T follicular helper cell (primary cell): ENCODE data around the gene RFT1.

Experiments
- DNase-seq: peaks from one replicate; pipeline ENCODE4 v3.0.0-alpha.2; 2020; ENCODE audit warnings: low read depth

Gene RFT1

GRCh38 chr3:53084310-53085001 is 45.8 kb downstream of the RFT1 start:
- DNase-seq: no peak

GRCh38 chr3:53083949-53084309 is 46.3 kb downstream of the RFT1 start:
- no peak for DNase-seq

GRCh38 chr3:53083521-53083920 is 46.7 kb downstream of the RFT1 start:
- no peak for DNase-seq

- no peak for DNase-seq
Observed at GRCh38 chr3:53082736-53083135, 47.5 kb downstream of the RFT1 start.

GRCh38 chr3:53081318-53081717 is 48.9 kb downstream of the RFT1 start:
- DNase-seq: no peak

- no peak for DNase-seq
Observed at GRCh38 chr3:53080612-53081205, 49.5 kb downstream of the RFT1 start.

GRCh38 chr3:53079791-53080555 is 50.3 kb downstream of the RFT1 start:
- no peak for DNase-seq

GRCh38 chr3:53079147-53079546 is 51.1 kb downstream of the RFT1 start:
- DNase-seq: no peak

GRCh38 chr3:53078656-53079055 is 51.6 kb downstream of the RFT1 start:
- no peak for DNase-seq

GRCh38 chr3:53077476-53078220 is 52.6 kb downstream of the RFT1 start:
- DNase-seq: no peak

GRCh38 chr3:53075743-53076140 is 54.5 kb downstream of the RFT1 start:
- no peak for DNase-seq

- DNase-seq: no peak
Observed at GRCh38 chr3:53074761-53075742, 55.2 kb downstream of the RFT1 start.

GRCh38 chr3:53074366-53074696 is 55.9 kb downstream of the RFT1 start:
- DNase-seq: no peak

- no peak for DNase-seq
Observed at GRCh38 chr3:53073553-53074365, 56.5 kb downstream of the RFT1 start.

GRCh38 chr3:53072653-53073552 is 57.3 kb downstream of the RFT1 start:
- peak; percentile 81 for DNase-seq

- no peak for DNase-seq
Observed at GRCh38 chr3:53071882-53072431, 58.3 kb downstream of the RFT1 start.

GRCh38 chr3:53069422-53070068 is 60.7 kb downstream of the RFT1 start:
- no peak for DNase-seq

GRCh38 chr3:53068176-53068575 is 62.1 kb downstream of the RFT1 start:
- DNase-seq: no peak

- DNase-seq: no peak
Observed at GRCh38 chr3:53067567-53067966, 62.7 kb downstream of the RFT1 start.
